Loucy (cell line): ENCODE data around the gene NTHL1.

Experiments
- EZH2phosphoT487 ChIP-seq: fragments of 200-600 bp; IDR thresholded peaks from 2 replicates; pipeline ENCODE4 v1.6.1; 2018; ENCODE audit warnings: antibody characterized with exemption, mild to moderate bottlenecking, moderate library complexity, borderline replicate concordance
- TF ChIP-seq, protein P1 (sequence below): fragments of 200-600 bp; sonication (generic); conservative IDR thresholded peaks from 2 replicates; pipeline ENCODE4 v1.5.1; 2014; ENCODE audit warnings: mild to moderate bottlenecking, antibody characterized with exemption, low read length

DNA sequence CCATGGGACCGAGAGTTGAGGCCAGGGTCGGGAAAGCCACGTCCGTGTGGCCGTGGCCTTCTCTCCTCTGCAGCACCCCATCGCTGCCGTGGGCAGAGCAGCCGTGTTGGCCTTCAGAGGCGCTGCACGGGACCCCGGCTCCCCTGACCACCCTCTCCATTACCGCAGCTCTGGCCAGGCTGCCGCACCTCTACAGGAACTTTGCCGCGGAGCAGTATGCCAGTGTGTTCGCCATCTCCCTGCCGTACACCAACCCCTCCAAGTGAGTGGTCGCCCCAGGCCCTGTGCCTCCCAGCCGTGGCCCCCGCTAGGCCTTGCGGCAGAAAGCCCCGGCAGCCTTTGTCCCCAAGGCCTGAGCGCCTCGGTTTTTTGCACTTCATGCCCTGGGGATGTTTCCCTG is 28.0 kb upstream of the NTHL1 start:
- TF ChIP-seq, protein P1, sequence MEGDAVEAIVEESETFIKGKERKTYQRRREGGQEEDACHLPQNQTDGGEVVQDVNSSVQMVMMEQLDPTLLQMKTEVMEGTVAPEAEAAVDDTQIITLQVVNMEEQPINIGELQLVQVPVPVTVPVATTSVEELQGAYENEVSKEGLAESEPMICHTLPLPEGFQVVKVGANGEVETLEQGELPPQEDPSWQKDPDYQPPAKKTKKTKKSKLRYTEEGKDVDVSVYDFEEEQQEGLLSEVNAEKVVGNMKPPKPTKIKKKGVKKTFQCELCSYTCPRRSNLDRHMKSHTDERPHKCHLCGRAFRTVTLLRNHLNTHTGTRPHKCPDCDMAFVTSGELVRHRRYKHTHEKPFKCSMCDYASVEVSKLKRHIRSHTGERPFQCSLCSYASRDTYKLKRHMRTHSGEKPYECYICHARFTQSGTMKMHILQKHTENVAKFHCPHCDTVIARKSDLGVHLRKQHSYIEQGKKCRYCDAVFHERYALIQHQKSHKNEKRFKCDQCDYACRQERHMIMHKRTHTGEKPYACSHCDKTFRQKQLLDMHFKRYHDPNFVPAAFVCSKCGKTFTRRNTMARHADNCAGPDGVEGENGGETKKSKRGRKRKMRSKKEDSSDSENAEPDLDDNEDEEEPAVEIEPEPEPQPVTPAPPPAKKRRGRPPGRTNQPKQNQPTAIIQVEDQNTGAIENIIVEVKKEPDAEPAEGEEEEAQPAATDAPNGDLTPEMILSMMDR, result no peak
- no peak for TF ChIP-seq EZH2phosphoT487
